ENCODE data around the gene THNSL1. TPM values are rescaled to one million over a fixed set of nuclear protein-coding genes. Genes with fewer than 3 reads are reported as not detected.

THNSL1 gene
- total and polyA plus RNA-seq, 2 donors (not counting 1 experiment from before 2014, with no cell fraction given), result 1.6 to 4.3 TPM

DNA sequence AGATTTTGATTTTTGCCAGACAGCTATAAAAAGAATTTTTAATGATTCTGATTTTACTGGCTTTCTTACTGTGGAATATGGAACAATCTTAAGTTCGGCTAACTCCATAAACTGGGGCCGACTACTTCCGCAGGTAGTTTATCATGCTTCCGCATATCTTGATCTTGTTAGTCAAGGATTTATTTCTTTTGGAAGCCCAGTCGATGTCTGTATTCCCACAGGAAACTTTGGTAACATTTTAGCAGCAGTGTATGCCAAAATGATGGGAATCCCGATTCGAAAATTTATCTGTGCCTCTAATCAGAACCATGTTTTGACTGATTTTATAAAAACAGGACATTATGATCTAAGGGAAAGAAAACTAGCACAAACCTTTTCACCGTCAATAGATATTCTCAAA, 8.1 kb downstream of the THNSL1 start:
- H3K9ac ChIP-seq (ENCODE audit: insufficient read depth, low read length), result no peak overlapping the region
- H3K4me1 ChIP-seq (ENCODE audit: control insufficient read depth, extremely low read depth, insufficient read depth, low read length), result no peaks in the 10 kb centered on the region
- TF ChIP-seq, protein P1, sequence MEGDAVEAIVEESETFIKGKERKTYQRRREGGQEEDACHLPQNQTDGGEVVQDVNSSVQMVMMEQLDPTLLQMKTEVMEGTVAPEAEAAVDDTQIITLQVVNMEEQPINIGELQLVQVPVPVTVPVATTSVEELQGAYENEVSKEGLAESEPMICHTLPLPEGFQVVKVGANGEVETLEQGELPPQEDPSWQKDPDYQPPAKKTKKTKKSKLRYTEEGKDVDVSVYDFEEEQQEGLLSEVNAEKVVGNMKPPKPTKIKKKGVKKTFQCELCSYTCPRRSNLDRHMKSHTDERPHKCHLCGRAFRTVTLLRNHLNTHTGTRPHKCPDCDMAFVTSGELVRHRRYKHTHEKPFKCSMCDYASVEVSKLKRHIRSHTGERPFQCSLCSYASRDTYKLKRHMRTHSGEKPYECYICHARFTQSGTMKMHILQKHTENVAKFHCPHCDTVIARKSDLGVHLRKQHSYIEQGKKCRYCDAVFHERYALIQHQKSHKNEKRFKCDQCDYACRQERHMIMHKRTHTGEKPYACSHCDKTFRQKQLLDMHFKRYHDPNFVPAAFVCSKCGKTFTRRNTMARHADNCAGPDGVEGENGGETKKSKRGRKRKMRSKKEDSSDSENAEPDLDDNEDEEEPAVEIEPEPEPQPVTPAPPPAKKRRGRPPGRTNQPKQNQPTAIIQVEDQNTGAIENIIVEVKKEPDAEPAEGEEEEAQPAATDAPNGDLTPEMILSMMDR (conservative IDR thresholded peaks at IDR 0.05 in 1 of 2, IDR thresholded peaks at IDR 0.05 in 1 of 2; ENCODE audit: low read depth in 1 of 2, low read length in 2 of 2), result no peak
- TF ChIP-seq EZH2 (IDR thresholded peaks at IDR 0.05; ENCODE audit: low read length, missing control alignments), result no peak
- H3K36me3 ChIP-seq (ENCODE audit: control insufficient read depth, insufficient read depth, low read length), result no peaks in the 10 kb centered on the region
- H3K27ac ChIP-seq (ENCODE audit: insufficient read depth, low read length), result no peak overlapping the region
- no peaks in the 10 kb centered on the region for H3K79me2 ChIP-seq (ENCODE audit: control insufficient read depth, insufficient read depth, low read length)
- no peak overlapping the region for H3K4me3 ChIP-seq (replicated peaks in 1 of 4; ENCODE audit: control extremely low read depth in 1 of 4, insufficient read depth in 1 of 4, low read depth in 3 of 4, low read length in 4 of 4)
- no peaks in the 10 kb centered on the region for H3K9me3 ChIP-seq (ENCODE audit: control insufficient read depth, insufficient read depth, low read depth, low read length)
- H4K20me1 ChIP-seq (ENCODE audit: control insufficient read depth, extremely low read depth, insufficient read depth, low read length), result no peaks in the 10 kb centered on the region
- no peak overlapping the region for H2AFZ ChIP-seq (ENCODE audit: low read length)
- no peak overlapping the region for H3K4me2 ChIP-seq (ENCODE audit: extremely low read depth, insufficient read depth, low read length)
- no peaks in the 10 kb centered on the region for H3K27me3 ChIP-seq (ENCODE audit: control insufficient read depth, insufficient read depth, low read length)
- DNase-seq (ENCODE audit: low read depth in 2 of 2), result no peak

DNA sequence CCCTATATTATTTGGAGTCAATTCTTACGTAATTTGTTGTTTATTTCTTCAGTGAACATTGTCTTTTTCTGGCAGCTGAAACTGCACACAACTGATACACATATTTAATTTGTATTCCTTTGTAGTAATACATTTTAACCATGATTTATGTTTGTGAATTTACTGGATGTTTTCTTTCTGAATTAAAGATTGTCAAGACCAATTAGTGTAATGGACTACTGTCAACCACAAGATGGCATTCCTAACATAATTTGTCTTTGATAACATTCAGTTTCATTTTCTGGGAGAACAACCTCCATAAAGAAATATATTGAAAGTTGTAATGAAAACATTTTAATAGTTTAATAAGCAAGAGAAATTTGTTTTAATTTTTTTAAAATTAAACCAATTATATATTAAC, 10.1 kb downstream of the THNSL1 start:
- H3K27me3 ChIP-seq (ENCODE audit: control insufficient read depth, insufficient read depth, low read length), result no peaks in the 10 kb centered on the region
- H3K9me3 ChIP-seq (ENCODE audit: control insufficient read depth, insufficient read depth, low read depth, low read length), result no peaks in the 10 kb centered on the region
- H3K4me1 ChIP-seq (ENCODE audit: control insufficient read depth, extremely low read depth, insufficient read depth, low read length), result no peaks in the 10 kb centered on the region
- H3K4me3 ChIP-seq (replicated peaks in 1 of 4; ENCODE audit: control extremely low read depth in 1 of 4, insufficient read depth in 1 of 4, low read depth in 3 of 4, low read length in 4 of 4), result no peak overlapping the region
- H3K27ac ChIP-seq (ENCODE audit: insufficient read depth, low read length), result no peak overlapping the region
- no peak for TF ChIP-seq EZH2 (IDR thresholded peaks at IDR 0.05; ENCODE audit: low read length, missing control alignments)
- DNase-seq (ENCODE audit: low read depth in 2 of 2), result peak; percentile 7 to 31
- no peaks in the 10 kb centered on the region for H4K20me1 ChIP-seq (ENCODE audit: control insufficient read depth, extremely low read depth, insufficient read depth, low read length)
- no peaks in the 10 kb centered on the region for H3K36me3 ChIP-seq (ENCODE audit: control insufficient read depth, insufficient read depth, low read length)
- no peak overlapping the region for H3K9ac ChIP-seq (ENCODE audit: insufficient read depth, low read length)
- H2AFZ ChIP-seq (ENCODE audit: low read length), result no peak overlapping the region
- no peak overlapping the region for H3K4me2 ChIP-seq (ENCODE audit: extremely low read depth, insufficient read depth, low read length)
- H3K79me2 ChIP-seq (ENCODE audit: control insufficient read depth, insufficient read depth, low read length), result no peaks in the 10 kb centered on the region

DNA sequence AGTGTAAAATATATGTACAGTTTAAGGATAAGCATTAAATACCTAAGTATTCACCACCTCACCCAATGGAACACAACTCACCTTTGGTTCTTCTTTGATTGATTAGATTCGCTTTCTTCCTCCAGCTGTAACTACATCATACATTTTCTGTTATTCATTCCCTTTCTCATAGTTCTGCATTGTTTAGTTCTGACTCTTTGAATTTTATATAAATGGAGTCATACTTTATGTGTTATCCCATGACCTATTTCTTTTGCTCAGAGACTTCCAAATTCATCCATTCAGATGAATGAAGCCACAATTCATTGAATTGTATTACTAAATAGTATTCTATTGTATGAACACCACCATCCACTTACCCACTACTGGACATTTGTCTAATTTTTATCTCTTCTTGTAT, 12.3 kb downstream of the THNSL1 start:
- H3K9ac ChIP-seq (ENCODE audit: insufficient read depth, low read length), result no peak overlapping the region
- DNase-seq (ENCODE audit: low read depth in 2 of 2), result peak in 1 of 2 donors; percentile 32

More for the DNA sequence above, 12.3 kb downstream of the THNSL1 start:
- Histone ChIP-seq H3K27ac (ENCODE audit: insufficient read depth, low read length) (no peak overlapping the region), H3K4me1 (ENCODE audit: control insufficient read depth, extremely low read depth, insufficient read depth, low read length) (no peaks in the 10 kb centered on the region), H3K79me2 (ENCODE audit: control insufficient read depth, insufficient read depth, low read length) (no peaks in the 10 kb centered on the region), H3K9me3 (ENCODE audit: control insufficient read depth, insufficient read depth, low read depth, low read length) (no peaks in the 10 kb centered on the region), H3K36me3 (ENCODE audit: control insufficient read depth, insufficient read depth, low read length) (no peaks in the 10 kb centered on the region), H4K20me1 (ENCODE audit: control insufficient read depth, extremely low read depth, insufficient read depth, low read length) (no peaks in the 10 kb centered on the region), H3K4me3 (replicated peaks in 1 of 4; ENCODE audit: control extremely low read depth in 1 of 4, insufficient read depth in 1 of 4, low read depth in 3 of 4, low read length in 4 of 4) (no peak overlapping the region), H3K27me3 (ENCODE audit: control insufficient read depth, insufficient read depth, low read length) (no peaks in the 10 kb centered on the region), H2AFZ (ENCODE audit: low read length) (no peak overlapping the region), H3K4me2 (ENCODE audit: extremely low read depth, insufficient read depth, low read length) (no peak overlapping the region)
- TF ChIP-seq EZH2 (IDR thresholded peaks at IDR 0.05; ENCODE audit: low read length, missing control alignments), result no peak
- TF ChIP-seq, protein P1 (conservative IDR thresholded peaks at IDR 0.05 in 1 of 2, IDR thresholded peaks at IDR 0.05 in 1 of 2; ENCODE audit: low read depth in 1 of 2, low read length in 2 of 2), result no peak
